Type B pancreatic cell (in vitro differentiated cells): ENCODE results near the gene JUP. TPM values are rescaled to one million over a fixed set of nuclear protein-coding genes. Genes with fewer than 3 reads are reported as not detected.

Experiments
- DNase-seq: peaks from one replicate; pipeline ENCODE4 v3.0.0; 2021; ENCODE audit warnings: mixed read lengths; ENCODE audit not compliant: unreplicated experiment; ENCODE audit errors: extremely low spot score
- H3K27ac Mint-ChIP-seq: 2 replicates; pipeline ENCODE4 v1.8.0; 2021; ENCODE audit warnings: mild to moderate bottlenecking, mixed read lengths
- H3K27me3 Mint-ChIP-seq: 2 replicates; pipeline ENCODE4 v1.8.0; 2021; ENCODE audit warnings: mixed read lengths
- H3K36me3 Mint-ChIP-seq: 2 replicates; pipeline ENCODE4 v1.8.0; 2021; ENCODE audit warnings: mixed read lengths
- H3K4me1 Mint-ChIP-seq: one replicate; pipeline ENCODE4 v1.8.0; 2021; ENCODE audit warnings: mixed read lengths; ENCODE audit not compliant: unreplicated experiment
- H3K4me3 Mint-ChIP-seq: 2 replicates; pipeline ENCODE4 v1.8.0; 2021; ENCODE audit warnings: mild to moderate bottlenecking, mixed read lengths
- H3K9me3 Mint-ChIP-seq: 2 replicates; pipeline ENCODE4 v1.8.0; 2021; ENCODE audit warnings: mixed read lengths
- CTCF ChIP-seq: fragments of 200-600 bp; sonication (generic); conservative IDR thresholded peaks from 2 replicates; pipeline ENCODE4 v1.5.0; 2021; ENCODE audit warnings: antibody characterized with exemption, mild to moderate bottlenecking
- total RNA-seq: library from RNA; stranded (reverse); gene quantifications from 2 replicates; pipeline ENCODE4 v1.2.1, GENCODE V29; 2021; ENCODE audit warnings: low replicate concordance

Gene JUP
- total RNA-seq, 1 donor from 2014 or later: 169 TPM

DNA sequence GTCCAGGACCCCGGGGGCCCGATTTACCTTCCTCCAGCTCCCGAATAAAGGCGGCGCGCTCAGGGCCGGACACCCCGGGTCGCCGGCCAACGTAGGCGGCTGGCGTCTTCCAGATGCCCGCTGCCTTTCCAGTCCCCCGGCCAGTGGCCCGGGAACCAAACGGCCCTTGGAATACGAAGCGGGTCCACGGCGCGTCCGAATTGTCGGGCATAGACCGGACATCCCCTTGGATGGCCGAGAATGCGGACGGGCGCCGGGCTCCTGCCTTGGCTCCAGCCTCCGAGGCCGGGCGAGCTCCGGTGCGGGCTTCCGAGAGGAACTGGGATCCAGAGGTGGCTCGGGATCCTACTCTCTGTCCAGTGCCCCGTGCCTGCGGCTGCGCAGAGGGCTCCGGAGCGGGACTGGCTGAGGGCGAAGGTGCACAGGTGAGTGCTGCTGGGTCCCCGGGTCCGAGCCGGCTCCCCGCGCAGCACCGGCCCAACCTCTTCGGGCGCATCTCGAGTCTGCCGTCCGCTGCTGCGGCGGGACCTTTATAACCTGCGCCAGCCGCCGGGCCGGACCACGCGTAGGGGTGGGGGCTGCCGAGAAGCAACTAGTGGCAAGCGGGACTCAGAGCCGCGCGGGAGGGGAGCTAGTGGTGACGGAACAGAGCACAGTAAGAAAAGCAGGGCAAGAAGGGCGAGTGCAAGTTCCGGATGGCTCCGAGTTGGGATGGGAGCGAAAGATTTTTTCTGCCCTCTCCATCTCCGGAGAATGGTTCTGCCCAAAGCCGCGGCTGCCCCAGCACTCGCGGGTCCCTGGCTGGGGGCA, 52.2 kb downstream of the JUP start, which contains the start of gene HAP1:
TSS of gene HAP1 (minus strand) at position 505 of the 810 bp plus-strand sequence. CDS start at position 496, 9 bp downstream.
- no peaks in the 10 kb centered on the region for H3K36me3 Mint-ChIP-seq
- no peak within 1 kb of the TSS for H3K27ac Mint-ChIP-seq
- no peaks in the 10 kb centered on the region for H3K9me3 Mint-ChIP-seq
- peaks cover 70% of the 10 kb centered on the region for H3K27me3 Mint-ChIP-seq
- TF ChIP-seq CTCF: no peak
- H3K4me3 Mint-ChIP-seq: peak within 1 kb of the TSS; percentile 91
- peak; percentile 79 for DNase-seq
- peaks cover 9% of the 10 kb centered on the region for H3K4me1 Mint-ChIP-seq

- TF ChIP-seq CTCF: no peak
- H3K9me3 Mint-ChIP-seq: no peaks in the 10 kb centered on the region
- peak overlapping the region; percentile 91 for H3K4me3 Mint-ChIP-seq
- H3K27me3 Mint-ChIP-seq: peaks cover 70% of the 10 kb centered on the region
- H3K36me3 Mint-ChIP-seq: no peaks in the 10 kb centered on the region
- H3K4me1 Mint-ChIP-seq: peaks cover 9% of the 10 kb centered on the region
- DNase-seq: no peak
- no peak overlapping the region for H3K27ac Mint-ChIP-seq
Measured at GRCh38 chr17:41733348-41734138, 53.0 kb downstream of the JUP start.

- no peak for TF ChIP-seq CTCF
- no peaks in the 10 kb centered on the region for H3K4me1 Mint-ChIP-seq
- no peak for DNase-seq
- H3K4me3 Mint-ChIP-seq: peak overlapping the region; percentile 14
- no peak overlapping the region for H3K27ac Mint-ChIP-seq
- H3K27me3 Mint-ChIP-seq: peaks cover 59% of the 10 kb centered on the region
- no peaks in the 10 kb centered on the region for H3K9me3 Mint-ChIP-seq
- H3K36me3 Mint-ChIP-seq: no peaks in the 10 kb centered on the region
Measured at GRCh38 chr17:41731836-41732235, 54.7 kb downstream of the JUP start.

DNA sequence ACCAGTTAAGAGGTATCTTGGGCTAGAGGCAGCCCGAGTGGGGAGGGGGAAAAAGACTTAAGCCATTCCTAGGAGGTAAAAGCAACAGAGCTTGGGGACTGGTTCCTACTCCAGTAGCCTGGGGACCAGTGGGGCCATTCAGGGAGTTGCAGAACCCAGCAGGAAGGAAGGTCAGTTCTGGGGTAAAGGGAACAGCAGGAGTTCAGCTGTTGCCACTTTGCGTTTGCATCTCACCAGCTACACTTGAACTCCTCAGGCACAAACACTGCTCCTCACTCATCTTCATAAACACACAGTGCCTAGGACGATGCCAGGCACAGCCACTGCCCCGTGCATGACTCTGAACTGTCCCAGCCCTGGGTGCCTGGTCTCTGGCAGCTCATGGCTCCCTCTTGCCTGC, 56.0 kb downstream of the JUP start:
- no peak for DNase-seq
- H3K4me1 Mint-ChIP-seq: no peaks in the 10 kb centered on the region
- H3K27me3 Mint-ChIP-seq: peaks cover 47% of the 10 kb centered on the region
- no peak for TF ChIP-seq CTCF
- no peak overlapping the region for H3K4me3 Mint-ChIP-seq
- H3K9me3 Mint-ChIP-seq: no peaks in the 10 kb centered on the region
- no peak overlapping the region for H3K27ac Mint-ChIP-seq
- H3K36me3 Mint-ChIP-seq: no peaks in the 10 kb centered on the region

DNA sequence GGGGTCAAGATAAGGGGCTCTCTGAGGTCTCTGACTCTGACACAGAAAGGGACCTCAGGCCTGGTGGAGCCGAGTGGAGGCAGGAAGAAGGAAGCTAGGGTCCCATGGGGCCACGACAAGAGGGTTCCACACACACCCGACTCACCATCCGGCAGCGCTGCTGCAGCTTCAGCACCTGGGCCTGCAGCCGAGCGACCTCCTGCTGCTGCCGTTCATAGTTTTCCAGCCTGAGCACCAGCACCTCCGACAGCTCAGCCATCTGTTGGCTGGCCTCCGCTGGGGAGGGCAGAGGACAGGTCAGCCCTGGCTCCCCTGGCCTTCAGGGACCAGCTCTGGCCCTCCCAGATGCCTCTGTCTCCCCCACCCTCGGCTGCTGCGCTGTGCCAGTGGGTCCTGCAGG, 58.5 kb downstream of the JUP start:
- no peaks in the 10 kb centered on the region for H3K36me3 Mint-ChIP-seq
- DNase-seq: no peak
- TF ChIP-seq CTCF: no peak
- H3K4me1 Mint-ChIP-seq: no peaks in the 10 kb centered on the region
- no peak overlapping the region for H3K27ac Mint-ChIP-seq
- H3K27me3 Mint-ChIP-seq: peaks cover 29% of the 10 kb centered on the region
- no peak overlapping the region for H3K4me3 Mint-ChIP-seq
- no peaks in the 10 kb centered on the region for H3K9me3 Mint-ChIP-seq
